ENCODE results near the gene EVPL.
"Not testable (repeated sequence)": the region's sequence is repeated elsewhere in the genome, so short reads cannot be mapped to it uniquely, and the experiment has no call there.

The EVPL gene

GRCh38 chr17:76027159-76027839, at the start of gene EVPL:
Gene EVPL (minus strand): TSS chr17:76027306. CDS start chr17:76027198, 108 bp downstream.
- no peak for DNase-seq

- DNase-seq: no peak
These were observed 49.1 kb upstream of the EVPL start for GRCh38 chr17:76076146-76076764.

GRCh38 chr17:76075364-76076145, 48.4 kb upstream of the EVPL start:
- DNase-seq: no peak

DNA sequence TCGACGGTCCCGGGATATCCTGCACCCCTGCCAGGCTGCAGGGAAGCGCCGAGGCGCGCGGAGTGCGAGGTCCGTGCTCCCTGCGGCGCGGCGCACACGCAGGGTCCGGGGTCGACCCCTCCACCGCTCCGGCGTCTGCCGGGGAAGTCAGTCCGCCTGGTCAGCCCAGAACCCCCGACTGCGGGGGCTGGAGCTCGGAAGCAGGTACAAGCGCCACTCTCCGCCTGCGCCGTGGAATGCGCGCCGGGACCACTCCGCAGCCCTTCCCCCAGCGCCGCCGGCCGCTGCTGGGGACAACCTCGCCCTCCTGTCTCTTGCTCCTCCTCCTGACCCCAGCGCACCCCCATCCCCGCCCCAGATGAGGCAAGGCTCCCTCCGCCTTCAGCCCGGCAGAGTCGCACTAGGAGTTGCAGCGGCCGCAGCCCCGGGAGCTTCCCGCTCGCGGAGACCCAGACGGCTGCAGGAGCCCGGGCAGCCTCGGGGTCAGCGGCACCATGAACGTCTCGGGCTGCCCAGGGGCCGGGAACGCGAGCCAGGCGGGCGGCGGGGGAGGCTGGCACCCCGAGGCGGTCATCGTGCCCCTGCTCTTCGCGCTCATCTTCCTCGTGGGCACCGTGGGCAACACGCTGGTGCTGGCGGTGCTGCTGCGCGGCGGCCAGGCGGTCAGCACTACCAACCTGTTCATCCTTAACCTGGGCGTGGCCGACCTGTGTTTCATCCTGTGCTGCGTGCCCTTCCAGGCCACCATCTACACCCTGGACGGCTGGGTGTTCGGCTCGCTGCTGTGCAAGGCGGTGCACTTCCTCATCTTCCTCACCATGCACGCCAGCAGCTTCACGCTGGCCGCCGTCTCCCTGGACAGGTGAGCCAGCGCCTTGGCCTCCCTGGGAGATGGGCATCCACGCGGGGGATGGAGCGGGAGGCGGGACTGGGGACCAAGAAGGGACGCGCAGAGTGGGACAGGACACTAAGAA, 47.6 kb upstream of the EVPL start, which contains the start of gene GALR2:
TSS of gene GALR2 (plus strand) at position 392 of the 974 bp plus-strand sequence. CDS start at position 495, 103 bp downstream.
- DNase-seq: no peak

DNA sequence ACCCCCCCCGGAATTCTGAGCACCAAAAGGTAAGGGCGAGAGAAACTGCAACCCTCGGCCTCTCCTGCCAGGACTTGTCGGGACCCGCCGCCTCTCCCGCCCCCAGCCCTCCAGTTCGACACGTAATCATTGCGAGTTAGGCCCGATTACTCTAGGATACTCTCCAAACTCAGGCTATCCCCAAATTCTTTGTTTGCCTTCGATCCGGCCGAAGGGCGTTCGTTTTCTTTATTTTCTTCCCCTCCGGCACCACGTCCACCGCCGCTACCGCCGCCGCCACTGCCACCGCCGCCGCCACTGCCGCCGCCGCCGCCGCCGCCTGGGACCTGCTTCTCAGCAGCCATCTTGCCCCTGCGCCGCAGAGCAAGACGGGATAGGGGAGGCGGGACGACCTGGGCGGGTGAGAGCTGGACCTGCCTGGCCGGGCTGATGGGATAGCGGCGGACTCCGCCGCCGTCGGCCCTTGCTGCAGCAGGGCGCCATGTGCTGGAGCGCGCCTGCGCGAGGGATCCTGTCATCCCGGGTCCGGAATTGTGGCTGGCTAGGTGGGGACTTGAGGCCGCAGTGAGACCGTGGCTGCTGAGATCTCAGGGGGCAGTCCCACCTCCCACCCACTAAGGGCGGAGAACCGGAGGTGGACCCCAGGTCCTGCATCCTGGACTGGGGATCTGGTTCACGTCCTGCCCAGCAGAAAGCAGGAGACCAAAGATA, 45.2 kb upstream of the EVPL start, which contains the start of gene SRP68:
TSS of gene SRP68 (minus strand) at position 370 of the 711 bp plus-strand sequence. CDS start at position 344, 26 bp downstream.
- peak; percentile 75 to 76 for DNase-seq

GRCh38 chr17:76071531-76072147, 44.5 kb upstream of the EVPL start:
- no peak for DNase-seq

DNA sequence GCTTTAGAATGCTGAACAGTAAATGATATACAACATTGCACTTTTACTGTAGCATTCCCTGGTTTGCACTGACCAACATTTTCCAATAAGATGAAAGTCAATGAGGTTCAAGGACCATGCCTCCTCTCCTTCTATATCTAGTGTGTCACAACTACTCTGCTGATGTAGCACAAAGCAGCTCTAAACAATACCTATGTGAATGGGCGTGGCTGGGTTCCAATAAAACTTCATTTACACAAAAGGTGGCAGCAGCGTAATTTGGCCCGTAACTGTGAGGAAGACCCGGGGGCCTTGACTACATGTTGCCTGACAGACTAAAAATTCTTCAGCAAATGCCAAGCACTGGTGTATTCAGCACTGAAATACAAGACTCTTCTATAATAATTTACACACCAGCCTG, 38.7 kb upstream of the EVPL start:
- no peak for DNase-seq

DNA sequence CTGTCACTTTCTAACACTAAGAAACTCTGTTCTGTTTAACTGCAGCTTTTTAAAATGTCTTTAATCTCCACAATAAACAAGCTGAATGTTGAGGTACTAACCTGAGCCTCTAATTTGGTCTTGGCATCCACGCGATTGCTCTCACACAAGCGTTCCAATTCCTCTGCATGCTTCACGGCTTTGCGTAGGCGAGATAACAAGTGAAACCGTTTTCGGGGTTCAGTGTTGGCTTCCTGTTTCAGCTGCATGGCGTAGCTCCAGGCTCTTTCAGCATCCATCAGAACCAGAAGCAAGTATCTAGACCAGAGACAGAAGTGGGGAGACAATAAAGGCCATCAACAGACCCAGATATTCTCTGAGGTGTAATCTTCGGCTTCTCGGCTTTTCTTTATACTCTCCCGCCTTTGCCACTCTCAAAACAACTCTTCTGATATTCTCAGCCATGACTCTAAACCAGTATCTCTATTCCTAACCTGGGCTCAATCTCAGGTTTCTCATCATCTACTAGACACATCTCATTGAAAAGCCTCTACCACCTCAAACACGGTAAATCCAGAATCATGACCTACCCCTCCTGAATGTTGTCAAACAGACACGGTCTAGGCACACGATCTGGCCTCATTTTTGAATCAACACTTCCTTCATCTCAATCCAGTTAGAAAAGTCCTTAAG, 36.9 kb upstream of the EVPL start:
- peak; percentile 45 to 59 for DNase-seq

- DNase-seq: not testable (repeated sequence)
These were observed 31.2 kb upstream of the EVPL start for GRCh38 chr17:76058264-76058663.

DNA sequence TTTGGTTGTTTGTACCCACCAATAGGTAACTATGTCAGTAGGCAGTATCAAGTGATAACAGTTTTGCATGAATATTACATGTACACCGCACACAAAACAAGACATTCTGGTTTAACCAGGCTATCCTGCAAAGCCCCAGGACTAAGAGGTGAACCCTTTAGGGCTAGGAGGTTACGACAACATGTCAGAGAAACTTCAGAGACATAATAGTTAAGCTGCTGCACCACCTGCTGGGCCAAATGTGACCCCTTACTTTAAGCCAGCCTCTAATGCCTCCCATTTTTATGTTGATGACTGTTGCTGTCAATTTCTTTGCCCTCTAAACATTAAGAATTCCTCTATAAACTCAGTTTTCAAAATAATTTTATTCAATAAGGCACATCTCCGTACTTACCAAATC, 29.8 kb upstream of the EVPL start:
- no peak for DNase-seq

GRCh38 chr17:76054112-76054476, 27.0 kb upstream of the EVPL start:
- no peak for DNase-seq

DNA sequence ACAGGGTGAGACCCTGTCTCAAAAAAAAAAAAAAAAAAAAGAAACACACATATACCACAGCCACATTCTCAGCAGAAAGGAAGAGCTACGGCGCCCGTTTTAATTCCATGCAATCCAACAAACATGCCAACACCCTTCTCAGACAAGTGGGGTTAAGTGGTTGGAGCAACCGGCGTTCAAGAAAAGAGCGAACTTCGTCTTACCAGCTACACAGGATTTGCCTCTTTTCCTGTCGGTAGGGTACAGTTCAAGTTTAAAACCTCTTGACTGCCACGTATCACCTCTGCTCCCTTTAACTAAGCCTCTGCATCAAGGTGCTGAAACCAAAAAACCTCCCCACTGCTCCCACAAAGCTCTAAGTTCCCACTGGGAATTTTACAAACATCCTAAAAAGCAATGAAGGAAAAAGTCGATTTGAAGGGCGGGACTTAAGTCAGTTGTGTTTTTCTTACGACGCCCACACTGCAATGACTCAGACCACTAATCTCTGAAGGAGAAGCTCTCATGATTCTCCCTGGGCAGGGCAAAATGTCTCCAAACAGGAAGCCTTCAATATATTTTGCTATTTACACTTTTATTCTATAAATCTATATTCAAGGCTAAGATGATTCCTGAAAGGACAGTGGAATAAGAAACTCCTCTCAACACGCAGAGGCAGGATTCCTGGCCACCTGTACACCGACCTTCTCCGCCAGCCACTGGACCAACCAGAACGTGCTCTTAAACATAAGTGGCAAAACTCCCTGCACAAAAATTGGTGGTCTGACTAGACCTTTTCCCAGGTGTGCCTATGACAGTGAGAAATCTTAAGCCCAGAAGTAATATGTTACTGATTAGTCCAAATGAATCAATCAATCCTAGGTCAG, 26.4 kb upstream of the EVPL start:
- DNase-seq: peak in 1 of 2 experiments; percentile 27

DNA sequence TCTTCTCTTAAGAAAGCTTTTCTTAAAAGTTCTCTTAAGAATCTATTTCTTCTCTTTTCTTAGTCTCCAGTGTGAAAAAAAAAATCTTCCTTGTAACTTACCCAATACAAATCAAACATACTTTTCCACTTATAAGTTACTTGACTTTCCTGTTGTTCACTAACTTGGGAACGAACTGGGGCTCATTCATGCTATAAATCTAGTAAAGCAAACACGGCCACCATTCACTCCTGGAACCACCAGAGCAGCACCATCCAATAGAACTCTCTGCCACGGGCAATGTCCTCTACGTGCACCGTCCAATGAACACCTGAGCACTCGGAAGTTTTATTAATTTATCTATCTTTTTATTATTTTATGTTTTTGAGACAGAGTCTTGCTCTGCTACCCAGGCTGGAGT, 24.5 kb upstream of the EVPL start:
- no peak for DNase-seq

- no peak for DNase-seq
These were observed 23.7 kb upstream of the EVPL start for GRCh38 chr17:76050538-76051467.

- DNase-seq: no peak
These were observed 22.9 kb upstream of the EVPL start for GRCh38 chr17:76049836-76050537.

- no peak for DNase-seq
These were observed 22.1 kb upstream of the EVPL start for GRCh38 chr17:76049239-76049638.

GRCh38 chr17:76048711-76049110, 21.6 kb upstream of the EVPL start:
- DNase-seq: no peak
